Subcutaneous adipose tissue (tissue), 4 donors: ENCODE results near the gene PDHA2. TPM values are rescaled to one million over a fixed set of nuclear protein-coding genes. Genes with fewer than 3 reads are reported as not detected.

Experiments used
- small RNA-seq: library from RNA; depleted of rRNA; stranded (forward); fragments of <200 nt; gene quantifications from one replicate; pipeline ENCODE3, GENCODE V24; 2016
- total RNA-seq, 4 donors: library from RNA; depleted of rRNA; stranded (reverse); fragments of >200 nt; gene quantifications; one replicate each; pipeline ENCODE4 v1.1.0, GENCODE V29; 2016
- TF ChIP-seq, protein P1 (sequence below): fragments of 450-650 bp; IDR thresholded peaks from one replicate; pipeline ENCODE4 v1.5.1; 2016; ENCODE audit warnings: low read depth, mild to moderate bottlenecking, control low read depth, antibody characterized with exemption, moderate library complexity

PDHA2 gene
- total RNA-seq, 4 donors from 2014 or later: not detected

DNA sequence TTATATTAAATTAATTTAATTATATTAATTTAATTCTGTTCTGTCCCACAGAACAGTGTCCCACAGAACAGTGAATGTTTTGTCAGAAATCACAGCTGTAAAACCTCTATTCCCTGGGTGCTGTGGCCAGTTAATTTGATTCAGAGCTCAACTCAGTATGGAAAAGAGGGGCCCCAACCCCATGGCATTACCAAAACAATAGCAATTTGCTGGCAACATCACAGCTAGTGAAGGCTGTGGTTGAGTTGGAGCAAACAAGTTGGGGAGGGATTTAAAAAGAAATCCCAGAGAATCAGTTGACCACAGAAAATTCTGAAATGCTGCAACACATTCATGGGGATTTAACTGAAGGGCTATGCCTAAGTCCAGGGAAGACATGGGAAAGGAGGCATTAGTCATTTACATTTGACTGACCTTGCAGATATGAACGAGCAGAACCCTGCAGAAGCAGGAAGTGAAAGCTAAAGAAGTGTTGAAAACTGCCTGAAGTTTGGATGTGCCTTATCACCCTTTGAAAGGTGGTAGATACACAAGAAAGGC is 30.1 kb downstream of the PDHA2 start:
- TF ChIP-seq, protein P1, sequence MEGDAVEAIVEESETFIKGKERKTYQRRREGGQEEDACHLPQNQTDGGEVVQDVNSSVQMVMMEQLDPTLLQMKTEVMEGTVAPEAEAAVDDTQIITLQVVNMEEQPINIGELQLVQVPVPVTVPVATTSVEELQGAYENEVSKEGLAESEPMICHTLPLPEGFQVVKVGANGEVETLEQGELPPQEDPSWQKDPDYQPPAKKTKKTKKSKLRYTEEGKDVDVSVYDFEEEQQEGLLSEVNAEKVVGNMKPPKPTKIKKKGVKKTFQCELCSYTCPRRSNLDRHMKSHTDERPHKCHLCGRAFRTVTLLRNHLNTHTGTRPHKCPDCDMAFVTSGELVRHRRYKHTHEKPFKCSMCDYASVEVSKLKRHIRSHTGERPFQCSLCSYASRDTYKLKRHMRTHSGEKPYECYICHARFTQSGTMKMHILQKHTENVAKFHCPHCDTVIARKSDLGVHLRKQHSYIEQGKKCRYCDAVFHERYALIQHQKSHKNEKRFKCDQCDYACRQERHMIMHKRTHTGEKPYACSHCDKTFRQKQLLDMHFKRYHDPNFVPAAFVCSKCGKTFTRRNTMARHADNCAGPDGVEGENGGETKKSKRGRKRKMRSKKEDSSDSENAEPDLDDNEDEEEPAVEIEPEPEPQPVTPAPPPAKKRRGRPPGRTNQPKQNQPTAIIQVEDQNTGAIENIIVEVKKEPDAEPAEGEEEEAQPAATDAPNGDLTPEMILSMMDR: no peak

DNA sequence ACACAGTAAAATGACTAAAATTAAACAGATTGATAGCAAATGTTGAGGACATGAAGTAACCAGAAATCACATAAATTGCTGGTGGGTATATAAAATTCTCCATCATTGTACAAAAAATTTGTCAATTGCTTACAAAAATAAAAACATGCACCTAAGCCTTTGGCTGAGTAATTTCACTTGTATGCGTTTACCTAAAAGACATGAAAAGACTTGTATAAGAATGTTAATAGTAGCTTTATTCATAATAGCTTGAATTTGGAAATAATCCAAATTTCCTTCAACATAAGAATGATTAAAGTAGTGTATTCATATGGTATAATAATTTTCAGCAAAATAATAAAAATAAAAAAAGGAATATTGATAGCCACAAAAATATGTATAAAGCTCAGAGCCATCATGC is 37.7 kb downstream of the PDHA2 start:
- TF ChIP-seq, protein P1: no peak

DNA sequence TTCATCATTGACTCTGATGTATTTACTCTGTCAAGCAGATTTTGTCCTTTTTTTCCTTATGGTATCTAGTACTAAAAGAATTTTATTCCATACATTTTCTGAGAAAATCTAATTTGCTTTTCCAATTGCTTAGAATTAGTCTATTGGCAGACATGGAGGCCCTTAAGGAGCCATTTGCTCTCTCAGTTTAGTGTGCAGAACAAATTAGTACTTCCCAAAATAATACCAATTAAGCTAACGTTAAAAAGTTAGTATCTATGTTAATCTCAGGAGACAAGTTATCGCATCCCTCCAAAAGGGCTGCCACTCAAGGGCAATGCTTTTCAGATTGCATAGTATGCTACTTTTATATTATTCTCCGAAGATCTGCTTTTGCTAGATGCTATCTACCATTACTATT is 47.7 kb downstream of the PDHA2 start:
- TF ChIP-seq, protein P1: no peak

DNA sequence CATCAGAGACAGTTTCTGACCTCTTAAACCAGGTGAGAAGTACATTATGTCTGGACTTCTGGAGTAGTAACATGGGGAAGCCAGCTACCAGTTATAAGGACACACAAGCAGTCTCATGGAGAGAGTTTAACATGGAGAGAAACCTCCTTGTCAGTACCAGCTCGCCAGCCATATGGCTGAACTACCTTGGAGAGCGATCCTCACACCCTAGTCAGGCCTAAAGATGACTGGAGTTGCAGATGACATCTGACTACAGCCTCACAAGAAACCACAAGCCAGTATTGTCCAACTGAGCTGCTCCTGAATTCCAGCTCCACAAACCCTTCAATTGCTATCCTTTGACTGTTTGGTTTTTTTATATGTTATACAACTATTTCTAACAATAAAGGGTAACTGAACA is 49.8 kb downstream of the PDHA2 start:
- TF ChIP-seq, protein P1: no peak

Small RNA genes within 50 kb of the gene (small RNA-seq; reads per million reads assigned to genes)
- gene RNU6-1059P: not detected
